ENCODE data around the gene ATP5PO.
"Not testable (repeated sequence)": the region's sequence is repeated elsewhere in the genome, so short reads cannot be mapped to it uniquely, and the experiment has no call there.

Gene ATP5PO

GRCh38 chr21:33875026-33875695 is 40.4 kb downstream of the ATP5PO start:
- H3K27me3 ChIP-seq (ENCODE audit: control insufficient read depth, insufficient read depth, low read length): no peaks in the 10 kb centered on the region
- H3K9me3 ChIP-seq (ENCODE audit: control insufficient read depth, insufficient read depth, low read length): no peaks in the 10 kb centered on the region
- no peaks in the 10 kb centered on the region for H3K4me1 ChIP-seq (ENCODE audit: control insufficient read depth, insufficient read depth, low read length)
- H3K4me3 ChIP-seq (ENCODE audit: low read depth, low read length): no peak overlapping the region
- no peak overlapping the region for H3K9ac ChIP-seq (ENCODE audit: low read depth, low read length)
- no peaks in the 10 kb centered on the region for H3K36me3 ChIP-seq (ENCODE audit: control insufficient read depth, insufficient read depth, low read length)

GRCh38 chr21:33874161-33874560 is 41.4 kb downstream of the ATP5PO start:
- Histone ChIP-seq H3K4me3 (ENCODE audit: low read depth, low read length) (no peak overlapping the region), H3K9ac (ENCODE audit: low read depth, low read length) (no peak overlapping the region), H3K4me1 (ENCODE audit: control insufficient read depth, insufficient read depth, low read length) (no peaks in the 10 kb centered on the region), H3K27me3 (ENCODE audit: control insufficient read depth, insufficient read depth, low read length) (no peaks in the 10 kb centered on the region), H3K36me3 (ENCODE audit: control insufficient read depth, insufficient read depth, low read length) (no peaks in the 10 kb centered on the region), H3K9me3 (ENCODE audit: control insufficient read depth, insufficient read depth, low read length) (no peaks in the 10 kb centered on the region)

GRCh38 chr21:33872881-33873515 is 42.6 kb downstream of the ATP5PO start:
- H3K9ac ChIP-seq (ENCODE audit: low read depth, low read length): no peak overlapping the region
- no peak overlapping the region for H3K4me3 ChIP-seq (ENCODE audit: low read depth, low read length)
- no peaks in the 10 kb centered on the region for H3K36me3 ChIP-seq (ENCODE audit: control insufficient read depth, insufficient read depth, low read length)
- no peaks in the 10 kb centered on the region for H3K9me3 ChIP-seq (ENCODE audit: control insufficient read depth, insufficient read depth, low read length)
- H3K27me3 ChIP-seq (ENCODE audit: control insufficient read depth, insufficient read depth, low read length): no peaks in the 10 kb centered on the region
- no peaks in the 10 kb centered on the region for H3K4me1 ChIP-seq (ENCODE audit: control insufficient read depth, insufficient read depth, low read length)

GRCh38 chr21:33871171-33871570 is 44.4 kb downstream of the ATP5PO start:
- no peaks in the 10 kb centered on the region for H3K4me1 ChIP-seq (ENCODE audit: control insufficient read depth, insufficient read depth, low read length)
- H3K36me3 ChIP-seq (ENCODE audit: control insufficient read depth, insufficient read depth, low read length): no peaks in the 10 kb centered on the region

GRCh38 chr21:33870768-33871167 is 44.8 kb downstream of the ATP5PO start:
- no peaks in the 10 kb centered on the region for H3K27me3 ChIP-seq (ENCODE audit: control insufficient read depth, insufficient read depth, low read length)
- H3K4me3 ChIP-seq (ENCODE audit: low read depth, low read length): no peak overlapping the region

More at GRCh38 chr21:33871171-33871570, 44.4 kb downstream of the ATP5PO start:
- H3K4me3 ChIP-seq (ENCODE audit: low read depth, low read length): no peak overlapping the region
- H3K9me3 ChIP-seq (ENCODE audit: control insufficient read depth, insufficient read depth, low read length): no peaks in the 10 kb centered on the region
- H3K27me3 ChIP-seq (ENCODE audit: control insufficient read depth, insufficient read depth, low read length): no peaks in the 10 kb centered on the region
- no peak overlapping the region for H3K9ac ChIP-seq (ENCODE audit: low read depth, low read length)

GRCh38 chr21:33869873-33870272 is 45.7 kb downstream of the ATP5PO start:
- H3K27me3 ChIP-seq (ENCODE audit: control insufficient read depth, insufficient read depth, low read length): no peaks in the 10 kb centered on the region
- no peak overlapping the region for H3K4me3 ChIP-seq (ENCODE audit: low read depth, low read length)

More at GRCh38 chr21:33870768-33871167, 44.8 kb downstream of the ATP5PO start:
- Histone ChIP-seq H3K9me3 (ENCODE audit: control insufficient read depth, insufficient read depth, low read length) (no peaks in the 10 kb centered on the region), H3K36me3 (ENCODE audit: control insufficient read depth, insufficient read depth, low read length) (no peaks in the 10 kb centered on the region), H3K9ac (ENCODE audit: low read depth, low read length) (no peak overlapping the region), H3K4me1 (ENCODE audit: control insufficient read depth, insufficient read depth, low read length) (no peaks in the 10 kb centered on the region)

GRCh38 chr21:33867868-33868267 is 47.7 kb downstream of the ATP5PO start:
- not testable (repeated sequence) for H3K9me3 ChIP-seq (ENCODE audit: control insufficient read depth, insufficient read depth, low read length)

More at GRCh38 chr21:33869873-33870272, 45.7 kb downstream of the ATP5PO start:
- Histone ChIP-seq H3K36me3 (ENCODE audit: control insufficient read depth, insufficient read depth, low read length) (no peaks in the 10 kb centered on the region), H3K9me3 (ENCODE audit: control insufficient read depth, insufficient read depth, low read length) (no peaks in the 10 kb centered on the region), H3K4me1 (ENCODE audit: control insufficient read depth, insufficient read depth, low read length) (no peaks in the 10 kb centered on the region), H3K9ac (ENCODE audit: low read depth, low read length) (no peak overlapping the region)

GRCh38 chr21:33866826-33867225 is 48.8 kb downstream of the ATP5PO start:
- H3K36me3 ChIP-seq (ENCODE audit: control insufficient read depth, insufficient read depth, low read length): no peaks in the 10 kb centered on the region
- no peaks in the 10 kb centered on the region for H3K4me1 ChIP-seq (ENCODE audit: control insufficient read depth, insufficient read depth, low read length)
- H3K27me3 ChIP-seq (ENCODE audit: control insufficient read depth, insufficient read depth, low read length): no peaks in the 10 kb centered on the region
- no peaks in the 10 kb centered on the region for H3K9me3 ChIP-seq (ENCODE audit: control insufficient read depth, insufficient read depth, low read length)
- no peak overlapping the region for H3K4me3 ChIP-seq (ENCODE audit: low read depth, low read length)
- no peak overlapping the region for H3K9ac ChIP-seq (ENCODE audit: low read depth, low read length)

More at GRCh38 chr21:33867868-33868267, 47.7 kb downstream of the ATP5PO start:
- not testable (repeated sequence) for H3K9ac ChIP-seq (ENCODE audit: low read depth, low read length); H3K36me3 ChIP-seq (ENCODE audit: control insufficient read depth, insufficient read depth, low read length); H3K27me3 ChIP-seq (ENCODE audit: control insufficient read depth, insufficient read depth, low read length); H3K4me3 ChIP-seq (ENCODE audit: low read depth, low read length); H3K4me1 ChIP-seq (ENCODE audit: control insufficient read depth, insufficient read depth, low read length)

- Histone ChIP-seq H3K9me3 (ENCODE audit: control insufficient read depth, insufficient read depth, low read length) (no peaks in the 10 kb centered on the region), H3K9ac (ENCODE audit: low read depth, low read length) (no peak overlapping the region), H3K4me3 (ENCODE audit: low read depth, low read length) (no peak overlapping the region), H3K4me1 (ENCODE audit: control insufficient read depth, insufficient read depth, low read length) (no peaks in the 10 kb centered on the region), H3K36me3 (ENCODE audit: control insufficient read depth, insufficient read depth, low read length) (no peaks in the 10 kb centered on the region), H3K27me3 (ENCODE audit: control insufficient read depth, insufficient read depth, low read length) (no peaks in the 10 kb centered on the region)
Observed at GRCh38 chr21:33865996-33866575, 49.5 kb downstream of the ATP5PO start.

GRCh38 chr21:33865176-33865575 is 50.4 kb downstream of the ATP5PO start:
- no peak overlapping the region for H3K9ac ChIP-seq (ENCODE audit: low read depth, low read length)
- H3K27me3 ChIP-seq (ENCODE audit: control insufficient read depth, insufficient read depth, low read length): no peaks in the 10 kb centered on the region
- no peaks in the 10 kb centered on the region for H3K9me3 ChIP-seq (ENCODE audit: control insufficient read depth, insufficient read depth, low read length)
- H3K4me3 ChIP-seq (ENCODE audit: low read depth, low read length): no peak overlapping the region
- no peaks in the 10 kb centered on the region for H3K4me1 ChIP-seq (ENCODE audit: control insufficient read depth, insufficient read depth, low read length)
- no peaks in the 10 kb centered on the region for H3K36me3 ChIP-seq (ENCODE audit: control insufficient read depth, insufficient read depth, low read length)

- Histone ChIP-seq H3K4me1 (ENCODE audit: control insufficient read depth, insufficient read depth, low read length) (no peaks in the 10 kb centered on the region), H3K36me3 (ENCODE audit: control insufficient read depth, insufficient read depth, low read length) (no peaks in the 10 kb centered on the region), H3K9ac (ENCODE audit: low read depth, low read length) (no peak overlapping the region), H3K9me3 (ENCODE audit: control insufficient read depth, insufficient read depth, low read length) (no peaks in the 10 kb centered on the region), H3K27me3 (ENCODE audit: control insufficient read depth, insufficient read depth, low read length) (no peaks in the 10 kb centered on the region), H3K4me3 (ENCODE audit: low read depth, low read length) (no peak overlapping the region)
Observed at GRCh38 chr21:33864150-33864549, 51.5 kb downstream of the ATP5PO start.

- not testable (repeated sequence) for H3K9me3 ChIP-seq (ENCODE audit: control insufficient read depth, insufficient read depth, low read length); H3K36me3 ChIP-seq (ENCODE audit: control insufficient read depth, insufficient read depth, low read length); H3K4me3 ChIP-seq (ENCODE audit: low read depth, low read length); H3K4me1 ChIP-seq (ENCODE audit: control insufficient read depth, insufficient read depth, low read length); H3K27me3 ChIP-seq (ENCODE audit: control insufficient read depth, insufficient read depth, low read length); H3K9ac ChIP-seq (ENCODE audit: low read depth, low read length)
Observed at GRCh38 chr21:33863191-33863590, 52.4 kb downstream of the ATP5PO start.
